Panc1 (cell line): ENCODE results near the gene WFDC5. TPM values are rescaled to one million over a fixed set of nuclear protein-coding genes. Genes with fewer than 3 reads are reported as not detected.

ENCODE experiments used
- ATAC-seq: fragments of 200-7000 bp; cut with Tn5 transposase; 2 replicates; pipeline ENCODE4 v1.9.1; 2020; ENCODE audit warnings: mild to moderate bottlenecking, moderate library complexity
- Bru-seq: library from RNA; stranded (reverse); fragments of 400-500 nt; gene quantifications from one replicate; lab custom pipeline; 2021; lab: Mats Ljungman, UMichigan
- BruChase-seq, 2 experiments: library from RNA; stranded (reverse); fragments of 400-500 nt; gene quantifications; one replicate each; lab custom pipeline; 2021; lab: Mats Ljungman, UMichigan
- BruUV-seq: library from RNA; stranded (reverse); fragments of 400-500 nt; replicated peaks from 2 replicates; lab custom pipeline; 2021; lab: Mats Ljungman, UMichigan
- CTCF ChIA-PET: fragments of 300-600 bp; sonication (Branson Sonifier 250); formaldehyde crosslinking; loops from one replicate; lab custom pipeline; 2022; ENCODE audit warnings: antibody characterized with exemption; lab: Charles Lee
- POLR2A ChIA-PET: fragments of 300-600 bp; sonication (Branson Sonifier 250); formaldehyde crosslinking; loops from one replicate; lab custom pipeline; 2022; ENCODE audit warnings: antibody characterized with exemption; lab: Charles Lee
- DNase-seq: peaks from one replicate; pipeline ENCODE4 v3.0.0-alpha.2; 2010; ENCODE audit warnings: low read depth, low spot score
- H3K27ac ChIP-seq: 2 replicates; pipeline ENCODE4 v1.5.1; 2011; ENCODE audit warnings: mild to moderate bottlenecking, low read length, inconsistent platforms
- H3K27me3 ChIP-seq: fragments of 200-500 bp; sonication (Bioruptor generic); 2 replicates; pipeline ENCODE4 v1.6.0; 2014; ENCODE audit warnings: low read length, inconsistent platforms; ENCODE audit not compliant: control insufficient read depth, insufficient read depth
- H3K36me3 ChIP-seq: fragments of 200-500 bp; sonication (Bioruptor generic); 2 replicates; pipeline ENCODE4 v1.5.1; 2014; ENCODE audit warnings: inconsistent platforms, mild to moderate bottlenecking, low read length, moderate library complexity; ENCODE audit not compliant: control insufficient read depth, insufficient read depth
- H3K4me1 ChIP-seq: 2 replicates; pipeline ENCODE4 v1.5.1; 2011; ENCODE audit warnings: inconsistent platforms, mild to moderate bottlenecking, low read length, moderate library complexity; ENCODE audit not compliant: control insufficient read depth, insufficient read depth
- H3K4me3 ChIP-seq, 2 experiments: 2 replicates each; pipeline ENCODE4 v1.5.1; 2011 to 2012; ENCODE audit warnings: low read depth in 2 of 2, low read length in 2 of 2, mild to moderate bottlenecking in 2 of 2, inconsistent platforms in 1 of 2, moderate library complexity in 1 of 2
- H3K9me3 ChIP-seq: fragments of 200-500 bp; sonication (Bioruptor generic); 2 replicates; pipeline ENCODE4 v1.5.1; 2014; ENCODE audit warnings: low read depth, mild to moderate bottlenecking, inconsistent platforms, low read length, moderate library complexity; ENCODE audit not compliant: control insufficient read depth, insufficient read depth
- CTCF ChIP-seq: fragments of 450-650 bp; IDR thresholded peaks from 2 replicates; pipeline ENCODE4 v1.5.1; 2017; ENCODE audit warnings: mild to moderate bottlenecking
- POLR2AphosphoS5 ChIP-seq: IDR thresholded peaks from 2 replicates; pipeline ENCODE4 v1.6.1; 2012; ENCODE audit warnings: mild to moderate bottlenecking, low read depth, low read length, moderate library complexity
- SIN3A ChIP-seq: IDR thresholded peaks from 2 replicates; pipeline ENCODE4 v1.6.1; 2012; ENCODE audit warnings: low read depth, mild to moderate bottlenecking, low read length, moderate library complexity, borderline replicate concordance; ENCODE audit not compliant: insufficient read depth
- TCF7L2 ChIP-seq: IDR thresholded peaks from 2 replicates; pipeline ENCODE4 v1.6.1; 2011; ENCODE audit warnings: mild to moderate bottlenecking, low read depth, low read length, inconsistent platforms
- in situ Hi-C: cut with HindIII; loops from 2 replicates; pipeline ENCODE4 v1.10.0; 2016; ENCODE audit warnings: low sequenced_read_pairs, low pct_unique_long_range_greater_than_20kb
- intact Hi-C: fragments of 100-400 bp; cut with micrococcal nuclease; formaldehyde crosslinking; loops from one replicate; pipeline ENCODE4 v1.10.0; 2022; ENCODE audit not compliant: unreplicated experiment
- long read RNA-seq: library from polyadenylated mRNA; unstranded; transcript quantifications from one replicate; pipeline ENCODE4 v2.0.0, GENCODE V29; 2021; ENCODE audit not compliant: unreplicated experiment
- polyA plus RNA-seq: library from polyadenylated mRNA; unstranded; fragments of >200 nt; gene quantifications from one replicate; pipeline ENCODE4 v1.2.1, GENCODE V29; 2012; ENCODE audit warnings: missing spikeins; ENCODE audit not compliant: insufficient read length
- total RNA-seq: library from RNA; stranded (reverse); gene quantifications from one replicate; pipeline ENCODE4 v1.2.1, GENCODE V29; 2021; ENCODE audit not compliant: unreplicated experiment
- TF ChIP-seq, protein P1 (sequence below), 2 experiments: IDR thresholded peaks; 2 replicates each; pipeline ENCODE4 v1.6.1; 2011 to 2012; ENCODE audit warnings: low read depth in 2 of 2, control low read depth in 1 of 2, low read length in 1 of 2, mild to moderate bottlenecking in 1 of 2, moderate library complexity in 1 of 2; ENCODE audit not compliant: insufficient read depth in 1 of 2

WFDC5 gene
- total RNA-seq: not detected
- polyA plus RNA-seq: not detected
- Bru-seq, nascent RNA: not detected
- not detected for BruChase-seq, experiment 1, labeled RNA remaining after a 2-hour chase
- BruChase-seq, experiment 2, labeled RNA remaining after a 6-hour chase: not detected
- long read RNA-seq: 0 reads

GRCh38 chr20:45114465-45115385, at the start of gene WFDC5:
Gene WFDC5 (minus strand): TSS chr20:45115174. CDS start chr20:45115083, 91 bp downstream.
- CTCF ChIA-PET: no interaction called here
- intact Hi-C loops: no loop called here
- POLR2A ChIA-PET: interaction anchor here (0.5 kb wide), 1 partner anchor 101 kb away, joined by 15 read pairs; no protein-coding TSS in a partner anchor
- in situ Hi-C loops: no loop called here
- H3K9me3 ChIP-seq: no peaks in the 10 kb centered on the region
- H3K4me3 ChIP-seq: no peak within 1 kb of the TSS
- no peak for ATAC-seq
- BruUV-seq: no TSS peak
- H3K4me1 ChIP-seq: no peaks in the 10 kb centered on the region
- no peak within 1 kb of the TSS for H3K27ac ChIP-seq
- no peak for DNase-seq
- no peaks in the 10 kb centered on the region for H3K36me3 ChIP-seq
- no peak for TF ChIP-seq CTCF
- TF ChIP-seq POLR2AphosphoS5: no peak
- TF ChIP-seq SIN3A: no peak
- H3K27me3 ChIP-seq: peaks cover 4% of the 10 kb centered on the region; the same call in 1 of the 2 replicates

DNA sequence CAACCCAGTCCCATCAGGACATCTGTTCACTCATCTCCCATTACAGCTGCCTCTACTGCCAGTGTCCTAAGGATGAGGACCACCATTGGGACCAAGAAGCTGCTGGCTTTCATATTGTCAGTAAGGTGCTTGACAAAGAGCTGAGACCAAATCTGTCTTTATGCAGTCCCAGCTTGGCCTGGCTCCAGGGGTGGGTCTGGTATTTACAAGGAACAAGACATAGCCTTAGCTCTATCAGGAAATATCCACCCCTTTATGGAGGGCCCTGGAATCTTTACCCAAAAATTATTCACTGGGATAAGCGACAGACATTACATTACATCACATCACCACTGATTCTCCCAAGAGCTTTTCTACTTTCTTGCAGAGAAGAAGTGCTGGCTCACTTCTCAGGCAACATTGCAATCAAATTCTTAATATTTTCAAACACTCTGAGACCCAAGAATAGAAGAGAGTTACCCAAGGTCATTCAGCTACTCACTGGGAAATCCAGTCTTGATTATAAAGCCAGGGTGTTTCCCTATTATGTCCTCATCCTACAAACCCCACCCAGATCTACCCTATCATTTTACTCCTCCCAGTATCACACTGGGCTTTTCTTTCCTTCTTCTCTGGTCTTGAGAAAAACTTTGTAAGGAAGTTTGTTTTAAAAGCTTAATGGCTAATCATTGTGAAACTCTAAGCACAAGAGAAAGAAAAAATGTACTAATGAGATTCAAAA, 48.3 kb upstream of the WFDC5 start:
- no peak for ATAC-seq
- Histone ChIP-seq H3K27ac (no peak overlapping the region), H3K9me3 (no peaks in the 10 kb centered on the region), H3K36me3 (no peaks in the 10 kb centered on the region), H3K27me3 (no peaks in the 10 kb centered on the region; the same call in 1 of the 2 replicates), H3K4me1 (no peaks in the 10 kb centered on the region), H3K4me3 (no peak overlapping the region)
- POLR2A ChIA-PET: interaction anchor here (0.5 kb wide), 1 partner anchor 123 kb away, joined by 5 read pairs; no protein-coding TSS in a partner anchor
- in situ Hi-C loops (no loop called here), intact Hi-C loops (no loop called here)
- DNase-seq: no peak
- CTCF ChIA-PET: no interaction called here
- TF ChIP-seq TCF7L2: no peak
- TF ChIP-seq, protein P1, sequence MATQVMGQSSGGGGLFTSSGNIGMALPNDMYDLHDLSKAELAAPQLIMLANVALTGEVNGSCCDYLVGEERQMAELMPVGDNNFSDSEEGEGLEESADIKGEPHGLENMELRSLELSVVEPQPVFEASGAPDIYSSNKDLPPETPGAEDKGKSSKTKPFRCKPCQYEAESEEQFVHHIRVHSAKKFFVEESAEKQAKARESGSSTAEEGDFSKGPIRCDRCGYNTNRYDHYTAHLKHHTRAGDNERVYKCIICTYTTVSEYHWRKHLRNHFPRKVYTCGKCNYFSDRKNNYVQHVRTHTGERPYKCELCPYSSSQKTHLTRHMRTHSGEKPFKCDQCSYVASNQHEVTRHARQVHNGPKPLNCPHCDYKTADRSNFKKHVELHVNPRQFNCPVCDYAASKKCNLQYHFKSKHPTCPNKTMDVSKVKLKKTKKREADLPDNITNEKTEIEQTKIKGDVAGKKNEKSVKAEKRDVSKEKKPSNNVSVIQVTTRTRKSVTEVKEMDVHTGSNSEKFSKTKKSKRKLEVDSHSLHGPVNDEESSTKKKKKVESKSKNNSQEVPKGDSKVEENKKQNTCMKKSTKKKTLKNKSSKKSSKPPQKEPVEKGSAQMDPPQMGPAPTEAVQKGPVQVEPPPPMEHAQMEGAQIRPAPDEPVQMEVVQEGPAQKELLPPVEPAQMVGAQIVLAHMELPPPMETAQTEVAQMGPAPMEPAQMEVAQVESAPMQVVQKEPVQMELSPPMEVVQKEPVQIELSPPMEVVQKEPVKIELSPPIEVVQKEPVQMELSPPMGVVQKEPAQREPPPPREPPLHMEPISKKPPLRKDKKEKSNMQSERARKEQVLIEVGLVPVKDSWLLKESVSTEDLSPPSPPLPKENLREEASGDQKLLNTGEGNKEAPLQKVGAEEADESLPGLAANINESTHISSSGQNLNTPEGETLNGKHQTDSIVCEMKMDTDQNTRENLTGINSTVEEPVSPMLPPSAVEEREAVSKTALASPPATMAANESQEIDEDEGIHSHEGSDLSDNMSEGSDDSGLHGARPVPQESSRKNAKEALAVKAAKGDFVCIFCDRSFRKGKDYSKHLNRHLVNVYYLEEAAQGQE (IDR thresholded peaks at IDR 0.05; ENCODE audit: insufficient read depth in 1 of 2, low read depth in 2 of 2, low read length in 1 of 2): no peak
- no peak for TF ChIP-seq SIN3A
- TF ChIP-seq POLR2AphosphoS5: no peak
- no peak for TF ChIP-seq CTCF
- no TSS peak for BruUV-seq
